Measurements from ENCODE around the gene UBR1.
"Not testable (repeated sequence)": the region's sequence is repeated elsewhere in the genome, so short reads cannot be mapped to it uniquely, and the experiment has no call there.

- TF ChIP-seq EZH2 (IDR thresholded peaks at IDR 0.05; ENCODE audit: insufficient read depth, poor library complexity, severe bottlenecking); EZH2phosphoT487 (IDR thresholded peaks at IDR 0.05; ENCODE audit: insufficient read depth, low read depth): not testable (repeated sequence)
Observed at GRCh38 chr15:42948898-42949297, 156.9 kb downstream of the UBR1 start.
